Occipital lobe (tissue), 2 donors: ENCODE results near the gene ACACA. TPM values are rescaled to one million over a fixed set of nuclear protein-coding genes. Genes with fewer than 3 reads are reported as not detected.
"Not testable (repeated sequence)": the region's sequence is repeated elsewhere in the genome, so short reads cannot be mapped to it uniquely, and the experiment has no call there.

Experiments
- DNase-seq: peaks from one replicate; lab custom pipeline; 2025; lab: John Stamatoyannopoulos, UW
- total RNA-seq: library from RNA; depleted of rRNA; stranded (reverse); fragments of >200 nt; gene quantifications from one replicate; pipeline ENCODE4 v1.2.3, GENCODE V29; 2014

ACACA gene
- total RNA-seq, 1 donor from 2014 or later = 92.0 TPM

DNA sequence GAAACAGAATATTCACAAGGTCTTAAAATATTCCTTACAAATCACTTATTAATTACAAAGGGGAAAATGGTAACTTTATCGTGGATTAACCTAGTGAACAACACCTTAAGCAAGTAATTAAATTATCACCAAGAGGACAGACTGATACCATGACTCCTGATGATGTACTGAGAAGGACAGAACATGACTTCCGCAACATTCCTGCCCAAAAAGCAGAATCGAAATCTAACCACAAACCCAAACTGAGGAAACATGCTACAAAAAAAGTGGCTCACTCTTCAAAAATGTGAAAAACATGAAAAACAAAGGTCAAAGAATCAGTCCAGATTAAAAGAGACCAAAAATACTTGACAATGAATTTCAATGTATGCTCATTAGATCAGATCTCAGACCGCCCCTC lies 306.4 kb downstream of the ACACA start:
- no peak for DNase-seq

DNA sequence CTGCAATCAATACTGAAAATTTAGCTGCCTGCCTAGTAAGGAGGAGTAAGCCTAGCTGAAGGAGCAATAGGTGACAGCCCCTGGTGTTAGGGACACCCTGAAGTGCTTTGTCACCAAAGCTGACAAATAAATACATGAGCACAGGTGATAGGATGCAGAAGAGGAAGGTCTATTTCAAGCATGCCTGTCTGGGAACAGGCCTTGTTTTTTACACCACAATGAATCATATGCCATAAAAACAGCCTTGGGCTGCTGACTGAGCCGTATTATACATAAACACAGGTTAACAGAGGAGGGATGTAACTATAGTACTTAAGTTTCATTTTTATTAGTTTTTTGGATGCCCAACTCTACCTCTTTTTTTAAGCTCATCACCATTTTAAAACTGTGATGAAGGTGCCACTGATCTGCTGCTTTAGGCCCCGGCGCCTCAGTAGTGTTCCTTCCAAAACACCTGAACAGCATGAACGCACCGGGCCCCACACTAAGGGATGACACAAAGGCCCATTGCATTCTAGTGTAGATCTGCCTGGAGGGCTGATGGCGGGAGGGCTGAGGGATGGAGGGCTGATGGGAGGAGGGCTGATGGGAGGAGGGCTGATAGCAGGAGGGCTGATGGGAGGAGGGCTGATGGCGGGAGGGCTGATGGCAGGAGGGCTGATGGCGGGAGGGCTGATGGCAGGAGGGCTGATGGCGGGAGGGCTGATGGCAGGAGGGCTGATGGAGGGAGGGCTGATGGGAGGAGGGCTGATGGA lies 307.5 kb downstream of the ACACA start:
- DNase-seq = no peak

DNA sequence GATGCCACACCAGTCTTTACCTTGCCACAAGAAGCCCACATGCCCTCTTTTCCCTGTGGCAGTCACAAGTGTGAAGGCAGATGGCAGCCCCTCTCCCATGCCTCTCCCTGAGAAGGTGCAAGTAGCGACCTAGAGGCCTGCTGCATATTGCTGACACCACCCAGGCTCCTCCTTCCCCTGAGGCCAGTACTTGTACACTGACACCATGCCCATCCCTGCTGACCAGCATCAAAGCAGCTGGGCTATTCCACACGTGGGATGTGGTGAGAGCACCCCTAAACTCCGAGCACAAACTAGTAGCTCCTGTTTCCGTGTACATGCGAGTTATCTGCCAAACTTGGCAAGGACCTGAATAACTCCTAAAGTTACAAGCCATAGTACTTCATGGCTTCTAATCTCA lies 308.5 kb downstream of the ACACA start:
- no peak for DNase-seq

DNA sequence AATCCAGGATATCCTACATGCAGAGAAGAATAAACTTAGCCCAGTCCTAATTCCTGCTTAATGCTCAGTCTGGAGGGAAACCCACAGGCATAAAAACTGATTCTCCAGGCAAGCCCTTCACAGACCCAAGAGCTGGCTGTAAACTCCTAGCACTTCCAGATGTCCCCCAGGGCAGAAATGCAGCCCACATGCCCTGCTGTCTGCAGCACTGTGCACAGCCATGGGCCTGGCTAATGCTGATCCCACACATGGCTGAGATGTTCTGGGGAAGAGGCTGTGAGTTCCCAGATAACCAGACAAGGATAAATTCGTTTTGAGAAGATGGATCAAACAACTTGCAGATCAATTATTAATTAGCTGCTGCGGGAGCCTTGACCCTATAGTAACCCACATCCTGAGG lies 309.5 kb downstream of the ACACA start:
- no peak for DNase-seq

DNA sequence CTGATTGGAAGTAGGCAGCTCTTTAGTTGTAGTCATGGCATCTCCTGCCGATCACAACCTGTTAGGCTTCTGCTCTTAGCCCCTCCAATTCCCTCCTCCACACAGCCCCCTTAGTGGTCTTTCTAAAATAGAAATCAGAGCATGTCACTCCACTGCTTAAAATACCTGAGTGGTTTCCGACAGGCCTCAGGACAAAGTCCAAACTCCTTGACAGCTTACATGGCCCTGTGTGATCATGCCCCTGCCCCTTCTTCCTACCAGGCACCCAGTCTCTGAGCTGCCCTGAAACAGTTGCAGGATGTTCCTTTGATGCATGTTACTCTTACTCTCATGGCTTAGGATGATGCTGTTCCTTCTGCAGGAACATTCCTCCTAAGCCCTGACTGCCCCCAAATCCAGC lies 310.6 kb downstream of the ACACA start:
- no peak for DNase-seq

DNA sequence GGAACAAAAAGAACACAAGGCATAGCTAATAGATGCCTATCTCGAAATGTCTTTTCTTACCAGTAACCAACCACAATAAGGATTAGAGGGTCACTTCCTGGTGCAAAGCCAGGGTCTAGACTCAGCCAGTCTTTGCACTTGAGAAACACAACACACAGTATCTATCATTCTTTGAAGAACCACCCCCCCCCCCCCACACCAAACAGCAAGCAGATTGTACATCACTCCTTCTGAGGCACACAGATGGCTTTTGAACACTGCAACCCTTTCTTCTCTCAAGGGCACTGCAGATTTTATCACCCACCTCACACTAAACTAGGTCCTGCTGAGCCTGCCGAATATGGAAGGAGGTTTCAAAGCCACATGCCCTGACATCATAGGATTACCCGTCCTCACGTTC lies 312.2 kb downstream of the ACACA start:
- DNase-seq = no peak

DNA sequence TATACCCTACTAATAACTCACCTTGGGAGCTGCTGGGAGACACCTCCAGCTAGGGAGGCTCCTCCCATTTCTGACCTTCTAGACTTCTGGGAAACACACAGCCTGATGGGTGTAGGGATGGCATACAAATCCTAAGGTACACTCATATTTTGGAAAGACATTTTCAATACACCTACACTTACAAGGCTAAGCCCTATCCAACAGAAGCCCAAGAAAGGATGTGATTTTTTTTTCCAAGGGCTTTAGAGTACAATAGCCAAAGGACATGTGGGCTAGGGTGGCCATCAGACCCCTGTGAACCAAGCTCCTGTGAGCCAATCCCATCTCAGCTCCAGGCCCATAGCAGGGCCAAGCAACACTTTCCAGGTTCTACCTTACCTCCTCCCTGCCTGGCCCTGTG lies 313.9 kb downstream of the ACACA start:
- DNase-seq = no peak

DNA sequence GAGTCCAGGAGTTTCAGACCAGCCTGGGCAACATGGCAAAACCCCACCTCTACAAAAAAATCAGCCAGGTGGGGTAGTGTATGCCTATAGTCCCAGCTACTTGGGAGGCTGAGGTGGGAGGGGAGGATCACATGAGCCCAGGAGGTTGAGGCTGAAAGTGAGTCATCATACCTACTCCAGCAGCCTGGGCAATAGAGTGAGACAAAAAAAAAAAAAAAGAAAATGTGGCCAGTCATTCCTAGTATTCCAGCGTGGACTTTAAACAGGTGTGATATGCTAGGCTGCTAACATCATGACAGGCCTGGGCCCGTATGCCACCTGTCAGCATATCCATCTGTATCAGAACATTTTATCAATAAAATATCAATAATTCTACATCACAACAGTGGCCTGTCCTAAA lies 314.6 kb downstream of the ACACA start:
- no peak for DNase-seq

GRCh38 chr17:37090941-37091340 lies 315.7 kb downstream of the ACACA start:
- no peak for DNase-seq

GRCh38 chr17:37089956-37090355 lies 316.7 kb downstream of the ACACA start:
- no peak for DNase-seq

- no peak for DNase-seq
Measured at GRCh38 chr17:37088913-37089312, 317.7 kb downstream of the ACACA start.

DNA sequence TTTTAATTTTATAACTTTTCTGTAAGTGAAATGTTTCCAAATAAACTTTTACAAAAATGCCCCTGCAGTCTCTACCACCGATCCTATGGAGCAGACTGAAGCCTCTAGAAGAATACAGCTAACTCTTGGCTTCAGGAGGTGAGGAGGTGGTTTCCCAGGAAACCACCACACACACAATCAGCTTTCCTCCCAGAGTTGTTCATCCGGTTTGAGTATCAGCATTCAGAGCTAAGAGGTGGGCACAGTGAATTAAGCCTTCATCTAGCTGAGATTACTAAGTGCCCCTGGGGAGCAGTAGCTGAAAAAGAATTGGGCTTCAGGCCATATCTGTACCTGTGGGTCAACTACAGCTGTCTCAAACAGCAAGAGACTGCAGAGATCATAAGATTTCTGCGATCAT lies 318.2 kb downstream of the ACACA start:
- DNase-seq = no peak

DNA sequence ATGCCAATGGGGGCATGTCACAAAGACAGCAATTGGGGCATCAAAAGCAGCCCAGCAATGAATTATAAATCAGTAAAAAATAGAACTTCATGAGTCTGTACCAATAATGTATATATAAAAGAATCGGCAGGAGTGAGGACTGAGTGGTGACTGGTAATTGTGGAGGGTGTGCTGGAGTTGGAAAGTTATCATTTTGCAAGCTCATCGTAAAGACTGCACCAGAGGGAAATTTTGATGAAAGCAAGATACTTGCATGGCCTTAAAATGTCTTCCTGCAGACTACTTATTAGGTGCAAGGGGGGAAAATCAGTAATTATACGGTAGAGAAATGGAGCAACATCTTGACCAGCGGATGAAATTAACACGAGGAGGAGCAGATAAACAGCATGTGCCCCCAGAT lies 319.0 kb downstream of the ACACA start:
- no peak for DNase-seq

GRCh38 chr17:37086948-37087347 lies 319.7 kb downstream of the ACACA start:
- no peak for DNase-seq

DNA sequence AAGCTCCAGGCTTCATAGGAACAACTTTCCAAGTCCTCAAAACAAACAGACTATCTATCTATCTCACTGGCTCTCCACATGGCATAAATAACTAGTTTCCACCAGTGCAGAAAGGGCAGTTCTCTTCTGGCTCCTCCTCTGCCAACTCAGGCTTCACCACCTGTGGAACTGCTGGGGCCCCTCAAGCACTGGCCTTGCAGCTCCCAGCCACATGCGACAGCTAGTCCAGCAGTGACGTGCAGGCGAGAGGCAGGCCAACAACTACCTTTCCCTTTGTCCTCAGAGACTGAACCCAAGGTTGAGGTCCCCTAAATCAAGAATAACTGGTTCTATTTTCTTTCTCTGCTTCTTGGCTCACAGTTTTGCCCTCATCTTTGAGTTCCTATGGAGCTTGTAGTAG lies 320.3 kb downstream of the ACACA start:
- no peak for DNase-seq

GRCh38 chr17:37084372-37084771 lies 322.3 kb downstream of the ACACA start:
- no peak for DNase-seq

- no peak for DNase-seq
Measured at GRCh38 chr17:37083456-37083855, 323.2 kb downstream of the ACACA start.

DNA sequence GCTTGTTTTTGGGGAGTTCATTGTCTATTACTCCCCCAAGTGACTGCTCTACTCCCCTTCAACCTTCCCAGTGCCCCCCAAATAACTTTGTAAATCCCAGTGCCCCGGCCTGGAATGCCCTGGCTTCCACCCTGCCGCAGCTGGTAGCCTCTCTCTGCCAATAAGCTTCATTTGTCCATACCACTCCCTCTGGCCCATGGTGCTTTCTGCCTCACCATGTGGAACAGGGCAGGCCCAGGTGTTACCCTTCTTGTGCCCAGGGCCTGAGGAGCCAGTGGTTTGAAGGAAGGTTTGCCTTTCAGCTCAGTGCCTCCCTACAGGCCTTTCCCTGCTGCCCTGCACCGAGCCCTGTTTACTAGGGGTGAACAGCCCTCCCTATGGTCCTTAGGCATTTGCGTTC lies 323.7 kb downstream of the ACACA start:
- DNase-seq = no peak

GRCh38 chr17:37082311-37082860 lies 324.2 kb downstream of the ACACA start:
- DNase-seq = no peak

- DNase-seq = no peak
Measured at GRCh38 chr17:37081287-37081686, 325.3 kb downstream of the ACACA start.

DNA sequence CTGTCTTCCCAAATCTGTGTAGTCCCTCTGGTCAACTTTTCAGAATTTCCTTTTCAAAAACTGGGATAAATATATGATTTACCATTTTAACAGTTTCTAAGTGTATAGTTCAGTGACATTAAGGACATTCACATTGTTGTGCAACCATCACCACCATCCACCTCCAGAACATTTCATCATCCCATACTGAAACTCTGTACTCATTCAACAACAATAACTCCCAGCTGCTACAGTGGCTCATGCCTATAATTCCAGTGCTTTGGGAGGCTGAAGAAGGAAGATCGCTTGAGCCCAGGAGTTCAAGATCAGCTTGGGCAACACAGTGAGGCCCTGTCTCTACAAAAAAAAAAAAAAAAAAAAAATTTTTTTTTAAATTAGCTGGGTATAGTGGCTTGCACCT lies 326.9 kb downstream of the ACACA start:
- no peak for DNase-seq

DNA sequence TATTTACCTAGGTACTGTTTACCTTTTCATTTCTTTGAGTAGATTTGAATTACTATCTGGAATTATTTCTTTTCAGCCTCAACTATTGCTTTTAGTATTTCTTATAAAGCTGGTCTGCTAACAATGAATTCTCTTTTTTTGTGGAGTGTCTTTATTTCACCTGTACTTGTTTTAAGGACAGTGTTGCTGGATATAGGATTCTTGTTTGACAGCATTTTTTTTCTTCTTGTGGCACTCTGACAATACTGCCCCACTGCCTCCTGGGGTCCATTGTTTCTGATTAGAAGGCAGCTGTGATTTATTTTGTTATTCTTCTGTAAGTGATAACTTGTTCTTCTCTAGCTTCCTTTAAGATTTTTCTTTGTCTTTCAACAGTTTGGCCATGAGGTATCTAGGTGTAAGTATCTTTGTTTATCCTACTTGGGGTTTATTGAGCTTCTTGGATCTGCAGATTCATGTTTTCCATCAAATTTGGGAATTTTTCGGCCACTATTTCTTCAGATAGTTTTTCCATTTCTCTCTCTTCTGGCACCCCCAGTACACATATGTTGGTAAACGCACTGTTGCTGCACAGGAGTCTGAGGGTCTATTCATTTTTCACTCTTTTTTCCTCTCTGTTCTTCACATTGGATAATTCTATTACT lies 327.4 kb downstream of the ACACA start:
- no peak for DNase-seq

DNA sequence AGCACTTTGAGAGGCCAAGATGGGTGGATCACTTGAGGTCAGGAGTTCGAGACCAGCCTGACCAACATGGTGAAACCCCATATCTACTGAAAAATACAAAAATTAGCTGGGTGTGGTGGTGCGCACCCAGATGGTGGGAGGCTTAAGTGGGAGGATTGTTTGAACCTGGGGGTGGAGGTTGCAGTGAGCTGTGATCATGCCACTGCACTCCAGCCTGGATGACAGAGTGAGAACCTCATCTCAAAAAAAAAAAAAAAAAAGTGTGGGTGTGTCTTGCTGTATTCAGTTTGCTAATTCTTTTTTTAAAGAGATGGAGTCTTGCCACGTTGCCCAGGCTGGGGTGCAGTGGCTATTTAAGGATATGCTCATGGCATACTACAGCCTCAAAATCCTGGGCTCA lies 333.2 kb downstream of the ACACA start:
- not testable (repeated sequence) for DNase-seq
